Measurements from ENCODE around the gene CCDC13. TPM values are rescaled to one million over a fixed set of nuclear protein-coding genes. Genes with fewer than 3 reads are reported as not detected.
"Not testable (repeated sequence)": the region's sequence is repeated elsewhere in the genome, so short reads cannot be mapped to it uniquely, and the experiment has no call there.

The CCDC13 gene
- 0.20 and 0.48 TPM in 2 replicates for total RNA-seq (2014; rRNA removed; shearing (Covaris generic))

- peak; percentile 94 for DNase-seq (ENCODE audit: low read depth)
Measured at GRCh38 chr3:42772670-42773408, at the start of gene CCDC13. TSS of gene CCDC13 (minus strand) at chr3:42773253. CDS start at chr3:42758345, 14,908 bp downstream.

GRCh38 chr3:42822828-42823227, 49.8 kb upstream of the CCDC13 start:
- no peak for DNase-seq (ENCODE audit: low read depth)

DNA sequence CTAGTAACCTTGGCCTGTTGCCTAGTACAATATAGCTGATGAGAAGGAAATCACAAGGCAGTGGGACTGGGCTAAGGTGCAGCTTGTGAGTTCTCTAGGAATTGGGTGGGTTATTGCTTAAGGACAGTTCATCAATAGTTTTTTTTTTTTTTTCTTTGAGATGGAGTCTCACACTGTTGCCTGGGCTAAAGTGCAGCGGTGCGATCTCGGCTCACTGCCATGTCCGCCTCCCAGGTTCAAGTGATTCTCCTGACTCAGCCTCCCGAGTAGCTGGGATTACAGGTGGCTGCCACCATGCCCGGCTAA, 47.6 kb upstream of the CCDC13 start:
- DNase-seq (ENCODE audit: low read depth) = no peak

- no peak for DNase-seq (ENCODE audit: low read depth)
Measured at GRCh38 chr3:42819351-42819965, 46.4 kb upstream of the CCDC13 start.

DNA sequence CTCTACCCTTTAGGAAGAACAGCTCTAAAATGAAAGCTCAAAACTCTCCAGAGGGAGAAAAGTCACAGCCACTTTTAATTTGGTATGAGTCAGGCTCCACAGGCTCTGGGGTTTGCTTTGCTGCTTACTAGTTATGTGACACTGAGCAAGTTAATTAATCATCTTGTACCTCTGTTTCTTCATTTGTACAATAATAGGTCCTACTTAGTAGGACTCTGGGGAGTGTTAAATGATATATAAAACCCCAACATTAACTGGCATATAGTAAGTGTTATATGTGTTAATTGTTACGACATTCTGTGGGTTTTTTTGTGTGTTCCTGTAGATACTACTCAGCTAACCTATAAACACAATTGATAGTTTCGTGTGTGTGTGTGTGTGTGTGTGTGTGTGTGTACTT, 42.8 kb upstream of the CCDC13 start:
- DNase-seq (ENCODE audit: low read depth) = no peak

GRCh38 chr3:42814914-42815507, 42.0 kb upstream of the CCDC13 start:
- no peak for DNase-seq (ENCODE audit: low read depth)

- no peak for DNase-seq (ENCODE audit: low read depth)
Measured at GRCh38 chr3:42814246-42814645, 41.2 kb upstream of the CCDC13 start.

DNA sequence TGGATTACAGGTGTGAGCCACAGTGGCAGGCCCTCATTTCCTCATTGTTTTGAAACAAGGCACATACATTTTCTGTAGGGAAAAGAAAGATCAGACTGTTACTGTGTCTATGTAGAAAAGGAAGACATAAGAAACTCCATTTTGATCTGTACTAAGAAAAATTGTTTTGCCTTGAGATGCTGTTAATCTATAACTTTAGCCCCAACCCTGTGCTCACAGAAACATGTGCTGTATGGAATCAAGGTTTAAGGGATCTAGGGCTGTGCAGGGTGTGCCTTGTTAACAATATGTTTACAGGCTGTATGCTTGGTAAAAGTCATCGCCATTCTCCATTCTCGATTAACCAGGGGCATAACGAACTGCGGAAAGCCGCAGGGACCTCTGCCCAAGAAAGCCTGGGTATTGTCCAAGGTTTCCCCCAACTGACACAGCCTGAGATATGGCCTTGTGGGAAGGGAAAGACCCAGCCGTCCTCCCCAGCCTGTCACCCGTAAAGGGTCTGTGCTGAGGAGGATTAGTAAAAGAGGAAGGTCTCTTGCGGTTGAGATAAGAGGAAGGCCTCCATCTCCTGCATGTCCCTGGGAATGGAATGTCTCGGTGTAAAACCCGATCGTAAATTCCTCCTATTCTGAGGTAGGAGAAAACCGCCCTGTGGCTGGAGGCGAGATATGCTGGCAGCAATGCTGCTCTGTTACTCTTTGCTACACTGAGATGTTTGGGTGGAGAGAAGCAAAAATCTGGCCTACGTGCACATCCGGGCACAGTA, 38.2 kb upstream of the CCDC13 start:
- not testable (repeated sequence) for DNase-seq (ENCODE audit: low read depth)

- DNase-seq (ENCODE audit: low read depth) = not testable (repeated sequence)
Measured at GRCh38 chr3:42810706-42811105, 37.7 kb upstream of the CCDC13 start.

DNA sequence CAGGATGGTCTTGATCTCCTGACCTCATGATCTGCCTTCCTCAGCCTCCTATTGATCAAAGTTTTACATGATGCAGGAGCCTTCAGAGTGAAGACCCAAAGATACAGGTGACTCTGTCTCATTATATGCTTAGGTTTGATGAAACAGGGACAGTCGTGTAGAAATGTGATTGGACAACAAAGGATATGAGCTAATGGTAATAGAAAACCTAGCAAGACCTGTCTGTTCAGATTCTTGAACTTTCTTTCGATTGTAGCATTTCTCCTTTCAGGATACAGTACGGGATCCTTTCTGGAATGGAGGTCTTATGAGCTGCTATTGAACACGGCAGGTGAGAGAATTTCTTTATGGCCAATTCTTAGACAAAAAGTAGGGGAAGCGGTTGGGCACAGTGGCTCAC, 36.1 kb upstream of the CCDC13 start, which contains the start of gene ACKR2:
Gene ACKR2 (plus strand): TSS at position 244 of the 400 bp plus-strand sequence. CDS start 55,058 bp downstream, outside the sequence.
- DNase-seq (ENCODE audit: low read depth) = no peak

GRCh38 chr3:42807929-42808328, 34.9 kb upstream of the CCDC13 start:
- no peak for DNase-seq (ENCODE audit: low read depth)

DNA sequence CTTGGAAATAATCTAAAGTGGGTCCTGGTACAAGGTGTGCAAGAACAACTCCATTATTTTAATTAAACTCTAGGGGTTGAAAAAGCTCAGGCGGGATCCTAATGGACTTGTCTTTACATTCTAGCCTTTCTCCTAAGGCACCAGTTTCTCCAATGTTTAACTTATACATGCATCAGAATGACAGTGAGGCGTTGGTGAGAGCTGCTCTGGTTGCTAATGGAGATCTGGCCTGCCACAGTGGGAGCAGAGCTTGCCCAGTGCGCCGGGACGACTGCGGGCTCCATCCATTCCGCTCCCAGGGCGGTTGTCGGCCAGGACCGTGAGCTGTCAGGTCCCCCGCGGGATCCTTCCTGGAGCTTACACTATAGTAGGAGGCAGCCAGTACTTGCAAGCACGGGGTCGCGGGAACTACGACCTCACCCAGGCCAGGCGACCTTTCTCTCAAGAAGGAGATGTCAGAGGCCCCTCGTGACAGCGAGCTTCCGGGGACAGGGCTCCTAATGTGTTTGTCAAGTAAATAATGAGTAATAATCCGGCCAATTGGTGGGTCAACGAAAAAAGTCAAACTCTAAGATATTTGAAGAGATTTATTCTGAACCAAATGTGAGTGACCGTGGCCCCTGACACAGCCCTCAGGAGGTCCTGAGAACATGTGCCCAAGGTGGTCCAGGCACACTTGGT, 32.2 kb upstream of the CCDC13 start:
- DNase-seq (ENCODE audit: low read depth) = peak; percentile 26

- no peak for DNase-seq (ENCODE audit: low read depth)
Measured at GRCh38 chr3:42804831-42805132, 31.7 kb upstream of the CCDC13 start.

GRCh38 chr3:42804106-42804830, 31.2 kb upstream of the CCDC13 start, which contains the start of gene HIGD1A:
TSS of gene HIGD1A (minus strand) at chr3:42804490. CDS start at chr3:42794253, 10,237 bp downstream.
- DNase-seq (ENCODE audit: low read depth) = peak; percentile 95

DNA sequence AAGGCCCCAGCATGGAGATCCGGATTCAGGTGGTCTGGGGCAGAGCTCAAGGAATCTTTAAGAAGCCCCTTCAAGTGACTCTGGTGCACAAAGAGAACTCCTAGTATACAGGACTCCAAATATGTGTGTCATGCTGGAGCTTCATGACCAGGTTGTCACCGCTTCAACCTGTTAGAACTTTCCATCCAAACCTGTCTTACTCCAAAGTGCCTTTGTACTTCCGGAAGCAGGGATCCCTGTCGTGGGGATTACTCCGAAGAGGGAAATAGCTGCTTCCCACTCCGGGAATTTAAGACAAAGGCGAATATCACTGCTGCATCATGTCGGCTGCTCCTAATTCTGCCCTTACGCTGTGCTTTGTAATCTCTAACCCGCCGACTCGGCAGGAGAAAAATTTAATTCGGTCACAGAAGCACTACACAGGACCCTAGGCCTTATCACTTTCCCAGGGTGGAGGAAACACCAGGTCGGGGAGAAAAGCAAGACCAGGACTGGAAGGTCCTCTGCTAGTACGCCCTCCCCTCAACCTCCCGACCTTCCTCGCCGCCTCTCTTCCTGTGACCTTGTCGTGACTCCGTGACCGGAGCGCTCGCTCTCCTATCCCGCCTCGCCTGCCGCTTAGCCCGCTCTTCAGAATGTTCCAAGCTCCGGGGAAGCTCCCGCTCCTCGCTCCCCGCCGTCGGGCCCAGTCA, 30.5 kb upstream of the CCDC13 start:
- peak; percentile 40 for DNase-seq (ENCODE audit: low read depth)

DNA sequence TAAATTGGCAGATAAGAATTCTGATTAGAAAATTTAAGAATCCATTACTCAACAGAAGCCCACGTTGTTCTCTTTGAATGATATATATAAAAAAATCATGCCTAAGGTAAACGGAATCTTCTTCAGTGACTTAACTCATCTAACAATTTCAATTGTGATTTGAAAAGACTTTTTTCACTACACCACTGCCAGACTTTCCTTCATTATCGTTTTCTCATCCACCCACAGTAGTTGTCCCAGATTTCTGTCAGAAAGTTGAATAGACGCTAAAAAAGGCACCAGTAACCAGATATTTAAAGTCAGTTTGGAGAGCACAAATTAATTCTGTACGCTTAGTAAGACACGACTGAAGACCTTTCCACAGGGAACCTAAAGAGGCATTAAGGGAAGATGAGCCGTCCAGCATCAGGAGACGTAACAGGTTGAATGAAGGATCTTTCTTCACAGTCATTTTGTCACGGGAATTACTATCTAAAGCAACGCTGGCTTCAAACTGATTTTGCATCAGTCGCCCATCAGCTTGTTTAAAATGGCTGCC, 29.9 kb upstream of the CCDC13 start:
- DNase-seq (ENCODE audit: low read depth) = no peak

- no peak for DNase-seq (ENCODE audit: low read depth)
Measured at GRCh38 chr3:42801784-42802183, 28.7 kb upstream of the CCDC13 start.

DNA sequence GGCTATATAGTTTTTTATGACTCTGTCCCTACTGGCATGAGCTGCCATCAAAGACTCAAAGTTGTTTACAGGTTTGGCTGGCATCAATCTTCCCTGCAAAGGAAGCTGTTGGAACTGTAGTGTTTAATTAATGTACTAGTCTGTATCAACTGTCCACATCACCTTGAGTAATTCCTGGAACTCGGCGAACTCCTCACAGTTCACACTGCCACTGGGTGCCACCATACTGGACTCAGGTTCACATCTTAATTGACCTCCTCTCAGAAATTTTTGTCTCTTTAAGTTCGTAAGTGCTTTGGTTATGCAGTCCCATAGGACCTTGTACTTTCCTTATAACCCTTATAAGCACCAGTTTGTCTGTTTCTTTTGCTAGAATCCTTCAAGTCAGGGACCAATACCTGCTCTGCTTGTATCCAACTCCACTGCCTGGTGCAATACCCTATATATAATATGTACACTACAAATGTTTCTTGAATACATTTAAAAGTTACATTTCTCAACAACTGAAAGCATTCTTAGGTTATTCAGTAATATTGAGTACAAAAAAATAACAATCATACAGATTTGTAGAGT, 28.1 kb upstream of the CCDC13 start:
- DNase-seq (ENCODE audit: low read depth) = no peak

GRCh38 chr3:42800251-42800650, 27.2 kb upstream of the CCDC13 start:
- no peak for DNase-seq (ENCODE audit: low read depth)

DNA sequence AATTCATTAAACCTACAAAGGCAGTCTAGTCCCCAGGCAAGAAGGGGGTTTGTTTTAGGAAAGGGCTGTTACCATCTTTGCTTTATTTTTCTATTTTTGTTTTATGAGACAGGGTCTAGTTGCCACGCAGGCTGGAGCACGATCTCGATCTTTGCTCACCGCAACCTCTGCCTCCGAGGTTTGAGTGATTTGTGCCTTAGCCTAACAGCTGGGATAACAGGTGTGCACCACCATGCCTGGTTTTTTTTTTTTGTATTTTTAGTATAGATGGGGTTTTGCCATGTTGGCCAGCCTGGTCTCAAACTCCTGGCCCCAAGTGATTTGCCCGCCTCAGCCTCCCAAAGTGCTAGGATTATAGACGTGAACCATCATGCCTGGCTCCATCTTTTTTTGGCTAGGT, 26.3 kb upstream of the CCDC13 start:
- no peak for DNase-seq (ENCODE audit: low read depth)
